Hepatocyte (in vitro differentiated cells): Measurements from ENCODE around the gene APOL1. TPM values are rescaled to one million over a fixed set of nuclear protein-coding genes. Genes with fewer than 3 reads are reported as not detected.

Source experiments
- DNase-seq: peaks from one replicate; pipeline ENCODE4 v3.0.0-alpha.2; 2016; ENCODE audit warnings: low spot score
- H2AFZ ChIP-seq: fragments of 200-600 bp; sonication (generic); 2 replicates; pipeline ENCODE4 v1.6.0; 2016; ENCODE audit warnings: antibody characterized with exemption, mild to moderate bottlenecking
- H3K27ac ChIP-seq: fragments of 200-600 bp; sonication (generic); 2 replicates; pipeline ENCODE4 v1.5.1; 2016; ENCODE audit warnings: mild to moderate bottlenecking
- H3K27me3 ChIP-seq: fragments of 200-600 bp; sonication (generic); 2 replicates; pipeline ENCODE4 v1.6.1; 2016
- H3K36me3 ChIP-seq: fragments of 200-600 bp; sonication (generic); replicated peaks from 2 replicates; pipeline ENCODE4 v1.5.1; 2016; ENCODE audit warnings: low read depth; ENCODE audit not compliant: insufficient read depth
- H3K4me1 ChIP-seq: fragments of 200-600 bp; sonication (generic); 2 replicates; pipeline ENCODE4 v1.5.1; 2016; ENCODE audit warnings: mild to moderate bottlenecking, moderate library complexity; ENCODE audit not compliant: insufficient read depth
- H3K4me2 ChIP-seq: fragments of 200-600 bp; sonication (generic); 2 replicates; pipeline ENCODE4 v1.6.0; 2016
- H3K4me3 ChIP-seq: fragments of 200-600 bp; sonication (generic); 2 replicates; pipeline ENCODE4 v1.5.1; 2016; ENCODE audit warnings: mild to moderate bottlenecking
- H3K79me2 ChIP-seq: fragments of 200-600 bp; sonication (generic); 2 replicates; pipeline ENCODE4 v1.6.0; 2017; ENCODE audit warnings: mild to moderate bottlenecking
- H3K9me2 ChIP-seq: fragments of 200-600 bp; sonication (generic); replicated peaks from 2 replicates; pipeline ENCODE4 v1.6.0; 2017; ENCODE audit warnings: mild to moderate bottlenecking; ENCODE audit not compliant: insufficient read depth
- H3K9me3 ChIP-seq: fragments of 200-600 bp; sonication (generic); 2 replicates; pipeline ENCODE4 v1.5.1; 2016; ENCODE audit warnings: low read depth, mild to moderate bottlenecking
- H4K20me1 ChIP-seq: fragments of 200-600 bp; sonication (generic); 2 replicates; pipeline ENCODE4 v1.6.0; 2016; ENCODE audit warnings: mild to moderate bottlenecking; ENCODE audit not compliant: insufficient read depth, poor library complexity, severe bottlenecking
- CTCF ChIP-seq: fragments of 200-600 bp; sonication (generic); IDR thresholded peaks from 2 replicates; pipeline ENCODE4 v1.5.1; 2016; ENCODE audit warnings: antibody characterized with exemption, mild to moderate bottlenecking; ENCODE audit not compliant: poor library complexity
- EZH2 ChIP-seq: fragments of 200-600 bp; sonication (generic); IDR thresholded peaks from 2 replicates; pipeline ENCODE4 v1.6.1; 2016; ENCODE audit warnings: antibody characterized with exemption, mild to moderate bottlenecking, borderline replicate concordance
- EZH2phosphoT487 ChIP-seq: fragments of 200-600 bp; sonication (generic); IDR thresholded peaks from one replicate; pipeline ENCODE4 v1.6.1; 2018; ENCODE audit warnings: antibody characterized with exemption, mild to moderate bottlenecking, low read depth, moderate library complexity; ENCODE audit not compliant: unreplicated experiment, severe bottlenecking
- WGBS: methylation state at CpG from one replicate; pipeline ENCODE4 v1.1.6; 2016; ENCODE audit warnings: low lambda C conversion rate; ENCODE audit errors: missing lambda C conversion rate; 5-methylcytosine and 5-hydroxymethylcytosine counted together
- polyA plus RNA-seq: library from polyadenylated mRNA; unstranded; fragments of >200 nt; fragmentation: Nextera tagmentation; extraction: Ambion mirVana; gene quantifications from 2 replicates; pipeline ENCODE4 v1.2.1, GENCODE V29; 2016
- total RNA-seq: library from RNA; depleted of rRNA; stranded (reverse); fragments of >200 nt; gene quantifications from 2 replicates; pipeline ENCODE4 v1.2.3, GENCODE V29; 2014

Gene APOL1
- total and polyA plus RNA-seq, 2 experiments from 2014 or later: 6.4 to 7.3 TPM

- DNase-seq: no peak
- Histone ChIP-seq H3K4me3 (no peak overlapping the region), H3K36me3 (no peaks in the 10 kb centered on the region), H3K27me3 (no peaks in the 10 kb centered on the region), H3K27ac (no peak overlapping the region), H2AFZ (no peak overlapping the region), H3K9me2 (no peaks in the 10 kb centered on the region), H3K4me2 (no peak overlapping the region), H4K20me1 (no peaks in the 10 kb centered on the region), H3K9me3 (no peaks in the 10 kb centered on the region), H3K4me1 (peaks cover 20% of the 10 kb centered on the region), H3K79me2 (no peaks in the 10 kb centered on the region)
- 82% methylated on average over 3 of the region's 3 CpGs for WGBS
- TF ChIP-seq EZH2 (no peak), EZH2phosphoT487 (no peak), CTCF (no peak)
Observed at GRCh38 chr22:36256478-36256877, 3.5 kb downstream of the APOL1 start.

GRCh38 chr22:36257308-36257707 is 4.4 kb downstream of the APOL1 start:
- H3K36me3 ChIP-seq: no peaks in the 10 kb centered on the region
- H2AFZ ChIP-seq: no peak overlapping the region
- peaks cover 20% of the 10 kb centered on the region for H3K4me1 ChIP-seq
- TF ChIP-seq EZH2phosphoT487 (no peak), EZH2 (no peak), CTCF (no peak)
- no peak overlapping the region for H3K4me2 ChIP-seq
- no peaks in the 10 kb centered on the region for H3K79me2 ChIP-seq
- H3K27ac ChIP-seq: no peak overlapping the region
- no peak overlapping the region for H3K4me3 ChIP-seq
- no peaks in the 10 kb centered on the region for H3K9me3 ChIP-seq
- no peaks in the 10 kb centered on the region for H4K20me1 ChIP-seq
- 77% methylated on average over 8 of the region's 8 CpGs for WGBS
- no peaks in the 10 kb centered on the region for H3K27me3 ChIP-seq
- DNase-seq: no peak
- H3K9me2 ChIP-seq: no peaks in the 10 kb centered on the region

- Histone ChIP-seq H3K4me1 (peaks cover 20% of the 10 kb centered on the region), H3K27me3 (no peaks in the 10 kb centered on the region), H3K79me2 (no peaks in the 10 kb centered on the region), H3K4me2 (no peak overlapping the region), H2AFZ (no peak overlapping the region), H3K27ac (peak overlapping the region; percentile 79), H4K20me1 (no peaks in the 10 kb centered on the region), H3K36me3 (no peaks in the 10 kb centered on the region), H3K4me3 (no peak overlapping the region), H3K9me2 (no peaks in the 10 kb centered on the region), H3K9me3 (no peaks in the 10 kb centered on the region)
- WGBS: 94% methylated on average over 13 of the region's 13 CpGs
- no peak for TF ChIP-seq EZH2
- TF ChIP-seq EZH2phosphoT487: no peak
- TF ChIP-seq CTCF: no peak
- DNase-seq: no peak
Observed at GRCh38 chr22:36257948-36258670, 5.2 kb downstream of the APOL1 start.
